Tibial artery (tissue), 4 donors: Measurements from ENCODE around the gene SLC6A16.
A peak's percentile ranks its signal among the peaks of the same experiment; 100 is the strongest.

Experiments used
- DNase-seq, 2 donors: peaks; one replicate each; pipeline ENCODE4 v3.0.0-alpha.2; 2019
- H3K27ac ChIP-seq, 2 donors: fragments of 200-600 bp; sonication (generic) in 1 of 2; 1 replicate in 1 of 2; 2 replicates in 1 of 2; pipeline ENCODE4 v1.5.1; 2018 to 2019; ENCODE audit warnings: mild to moderate bottlenecking in 1 of 2
- H3K27me3 ChIP-seq, 2 donors: fragments of 200-600 bp; sonication (generic) in 1 of 2; one replicate each; pipeline versions ENCODE4 v1.5.1 to v1.6.0; 2016 to 2019
- H3K36me3 ChIP-seq, 3 donors: fragments of 200-600 bp; sonication (generic) in 2 of 3; one replicate each; pipeline ENCODE4 v1.5.1; 2016 to 2019; ENCODE audit warnings: mild to moderate bottlenecking in 2 of 3
- H3K4me1 ChIP-seq, 4 donors: fragments of 200-600 bp; sonication (generic) in 2 of 4; 1 replicate in 3 of 4; 2 replicates in 1 of 4; pipeline ENCODE4 v1.5.1; 2016 to 2019
- H3K4me3 ChIP-seq, 2 donors: fragments of 200-600 bp; sonication (generic) in 1 of 2; 1 replicate in 1 of 2; 2 replicates in 1 of 2; pipeline ENCODE4 v1.5.1; 2018 to 2019; ENCODE audit warnings: mild to moderate bottlenecking in 2 of 2
- H3K9me3 ChIP-seq, 3 donors: fragments of 200-600 bp; sonication (generic) in 1 of 3; one replicate each; pipeline ENCODE4 v1.5.1; 2016 to 2019
- CTCF ChIP-seq, 2 experiments: fragments of 200-600 bp in 1 of 2; fragments of 450-650 bp in 1 of 2; IDR thresholded peaks; one replicate each; pipeline ENCODE4 v1.5.1; 2017 to 2019; ENCODE audit warnings: antibody characterized with exemption in 2 of 2, mild to moderate bottlenecking in 1 of 2, moderate library complexity in 1 of 2
- intact Hi-C: fragments of 100-400 bp; cut with DNase I; formaldehyde crosslinking; loops from one replicate; pipeline ENCODE4 v1.15.0; 2023; ENCODE audit warnings: low total_unique reads

The SLC6A16 gene

DNA sequence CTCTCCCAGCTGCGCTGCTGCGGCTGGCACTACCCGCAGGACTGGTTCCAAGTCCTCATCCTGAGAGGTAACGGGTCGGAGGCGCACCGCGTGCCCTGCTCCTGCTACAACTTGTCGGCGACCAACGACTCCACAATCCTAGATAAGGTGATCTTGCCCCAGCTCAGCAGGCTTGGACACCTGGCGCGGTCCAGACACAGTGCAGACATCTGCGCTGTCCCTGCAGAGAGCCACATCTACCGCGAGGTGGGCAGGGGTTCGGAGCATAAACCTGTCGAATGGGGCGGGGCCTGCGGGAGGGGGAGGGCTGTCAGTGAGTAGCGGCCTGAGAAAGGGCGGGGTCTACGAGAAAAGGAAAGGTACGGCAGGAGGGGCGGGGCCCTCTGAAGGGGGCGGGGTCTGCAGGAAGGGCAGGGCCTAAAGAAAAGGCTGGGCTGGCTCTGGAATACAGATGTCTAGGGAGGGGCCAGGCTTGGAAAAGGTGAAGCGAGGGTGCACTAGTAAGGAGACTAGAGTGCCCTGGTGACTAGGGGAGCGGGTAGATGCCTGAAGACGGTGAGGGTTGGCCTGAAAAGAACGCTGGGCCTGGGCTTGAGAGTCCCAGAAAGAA lies 13.8 kb upstream of the SLC6A16 start:
- Histone ChIP-seq H3K27ac (peak overlapping the region; percentile 85 to 96), H3K27me3 (no peaks in the 10 kb centered on the region), H3K9me3 (no peaks in the 10 kb centered on the region), H3K36me3 (peaks cover 27 to 45% (median 28%) of the 10 kb centered on the region in 3 donors), H3K4me1 (peaks cover 0 to 30% (median 18%) of the 10 kb centered on the region in 4 donors), H3K4me3 (peak overlapping the region; percentile 52 to 77)
- intact Hi-C loops: no loop called here
- peak; percentile 58 to 90 for DNase-seq
- TF ChIP-seq CTCF (IDR thresholded peaks at IDR 0.05): no peak

DNA sequence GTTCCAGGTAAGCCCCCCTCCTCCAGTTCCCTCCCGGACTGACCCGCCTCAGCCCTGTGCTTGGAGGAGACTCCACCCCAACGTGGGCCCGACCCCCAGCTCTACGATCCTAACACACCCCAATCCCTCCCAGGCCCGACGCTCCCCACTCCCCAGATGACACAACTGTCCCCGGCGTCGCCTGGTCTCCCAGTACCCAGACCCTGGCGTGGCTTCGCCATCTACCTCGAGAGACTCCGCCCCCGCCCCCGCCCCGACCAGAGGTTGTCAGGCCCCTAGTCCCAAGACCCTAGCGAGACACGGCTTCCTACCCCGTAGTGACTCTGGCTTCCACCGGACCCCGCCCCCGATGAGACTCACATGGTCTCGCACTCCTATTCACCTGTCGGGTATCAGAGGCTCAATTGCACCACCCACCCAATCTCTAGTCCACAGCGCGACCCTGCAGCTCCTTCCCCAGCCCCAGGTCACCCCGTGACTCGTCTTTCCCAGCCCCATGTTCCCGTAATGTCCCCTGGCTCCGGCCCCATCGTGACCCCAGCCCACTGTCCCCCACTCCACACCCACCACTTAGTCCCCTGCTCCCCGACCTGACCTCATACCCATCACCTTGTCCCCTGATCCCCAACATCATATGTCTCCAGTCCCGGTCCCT lies 13.2 kb upstream of the SLC6A16 start:
- peaks cover 20 to 38% (median 21%) of the 10 kb centered on the region in 3 donors for H3K36me3 ChIP-seq
- no peaks in the 10 kb centered on the region for H3K27me3 ChIP-seq
- DNase-seq: peak; percentile 22 to 67
- H3K4me3 ChIP-seq: peak overlapping the region; percentile 52 to 77
- no peak for TF ChIP-seq CTCF (IDR thresholded peaks at IDR 0.05)
- H3K27ac ChIP-seq: peak overlapping the region; percentile 85 to 96
- no peaks in the 10 kb centered on the region for H3K9me3 ChIP-seq
- H3K4me1 ChIP-seq: peaks cover 0 to 30% (median 18%) of the 10 kb centered on the region in 4 donors
- intact Hi-C loops: no loop called here

GRCh38 chr19:49337267-49338022 lies 12.5 kb upstream of the SLC6A16 start:
- H3K27me3 ChIP-seq: no peaks in the 10 kb centered on the region
- H3K36me3 ChIP-seq: peaks cover 13 to 31% (median 14%) of the 10 kb centered on the region in 3 donors
- peak overlapping the region in 1 of 2 donors; percentile 85 for H3K27ac ChIP-seq
- H3K4me1 ChIP-seq: peaks cover 0 to 30% (median 18%) of the 10 kb centered on the region in 4 donors
- H3K9me3 ChIP-seq: no peaks in the 10 kb centered on the region
- intact Hi-C loops: no loop called here
- no peak for DNase-seq
- TF ChIP-seq CTCF (IDR thresholded peaks at IDR 0.05): no peak
- H3K4me3 ChIP-seq: no peak overlapping the region

- Histone ChIP-seq H3K36me3 (peaks cover 6 to 24% (median 7%) of the 10 kb centered on the region in 3 donors), H3K27me3 (no peaks in the 10 kb centered on the region), H3K4me1 (peaks cover 0 to 30% (median 18%) of the 10 kb centered on the region in 4 donors), H3K27ac (no peak overlapping the region), H3K9me3 (no peaks in the 10 kb centered on the region), H3K4me3 (no peak overlapping the region)
- peak in 1 of 2 donors; percentile 58 for DNase-seq
- TF ChIP-seq CTCF (IDR thresholded peaks at IDR 0.05): no peak
- intact Hi-C loops: no loop called here
Measured at GRCh38 chr19:49336482-49337266, 11.7 kb upstream of the SLC6A16 start.

GRCh38 chr19:49335784-49336481 lies 10.9 kb upstream of the SLC6A16 start:
- Histone ChIP-seq H3K9me3 (no peaks in the 10 kb centered on the region), H3K36me3 (peaks cover 7 to 23% (median 9%) of the 10 kb centered on the region in 3 donors), H3K4me1 (peaks cover 0 to 28% (median 16%) of the 10 kb centered on the region in 4 donors), H3K27ac (no peak overlapping the region), H3K27me3 (no peaks in the 10 kb centered on the region), H3K4me3 (peak overlapping the region; percentile 21 to 28)
- no peak for TF ChIP-seq CTCF (IDR thresholded peaks at IDR 0.05)
- intact Hi-C loops: no loop called here
- DNase-seq: peak in 1 of 2 donors; percentile 19
